NCI-H1048 (cell line): ENCODE results near the gene QTRT2.

Experiments used
- DNase-seq: peaks from one replicate; lab custom pipeline; 2025; lab: John Stamatoyannopoulos, UW

QTRT2 gene

GRCh38 chr3:114078126-114078525, 21.6 kb downstream of the QTRT2 start:
- DNase-seq = no peak

DNA sequence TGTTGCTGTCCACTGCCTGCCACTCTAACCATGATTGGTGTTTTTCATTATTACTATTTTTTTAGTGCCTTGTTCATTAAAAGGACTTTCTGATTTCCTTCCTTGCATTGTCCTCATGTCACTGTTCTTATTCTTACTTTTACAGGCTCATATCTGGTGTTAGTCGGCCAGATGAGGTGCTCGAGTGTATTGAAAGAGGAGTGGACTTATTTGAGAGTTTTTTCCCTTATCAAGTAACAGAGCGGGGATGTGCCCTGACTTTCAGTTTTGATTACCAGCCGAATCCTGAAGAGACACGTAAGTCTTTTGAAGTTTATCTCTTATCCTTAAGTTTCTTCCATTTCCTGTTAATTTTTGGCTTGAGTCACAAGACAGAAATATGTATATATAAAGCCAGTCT, 23.2 kb downstream of the QTRT2 start:
- no peak for DNase-seq

GRCh38 chr3:114080201-114080600, 23.7 kb downstream of the QTRT2 start:
- DNase-seq = no peak

DNA sequence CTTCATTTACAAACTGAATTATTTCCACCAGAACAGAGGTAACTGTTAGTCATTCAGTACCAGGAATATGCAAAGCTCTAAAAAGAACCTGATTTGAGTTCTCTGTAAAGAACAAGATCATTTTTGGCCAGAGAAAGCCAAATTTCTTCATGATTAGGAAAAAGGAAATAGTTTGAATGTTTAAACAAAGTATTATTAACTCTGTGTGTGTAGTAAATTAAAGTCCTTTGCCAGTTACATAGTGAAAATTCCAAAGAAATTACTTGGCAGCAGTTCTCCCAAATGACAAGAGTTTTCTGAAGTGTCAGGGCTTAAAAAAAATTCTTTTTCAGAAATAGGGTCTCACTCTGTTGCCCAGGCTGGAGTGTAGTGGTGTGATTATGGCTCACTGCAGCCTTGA, 24.5 kb downstream of the QTRT2 start:
- no peak for DNase-seq

GRCh38 chr3:114083112-114083511, 26.6 kb downstream of the QTRT2 start:
- no peak for DNase-seq

DNA sequence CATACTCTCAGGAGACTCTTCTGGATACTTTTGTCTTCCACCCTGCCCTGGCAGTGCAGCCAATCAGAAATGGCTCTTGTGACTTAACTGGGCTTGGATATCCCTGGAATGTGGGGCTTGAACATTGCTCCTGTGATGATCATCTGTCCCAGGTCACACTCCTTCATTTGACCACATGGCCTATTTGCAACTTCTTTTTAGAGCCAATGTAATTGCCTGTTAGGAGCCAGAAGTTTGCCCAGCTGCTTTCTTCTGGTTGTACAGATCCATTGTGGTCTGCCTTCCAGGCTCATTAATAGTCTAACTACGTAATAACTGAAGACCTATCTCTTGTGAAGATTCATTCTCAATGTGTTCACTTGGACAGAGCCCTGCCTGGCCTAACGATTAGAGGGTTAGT, 29.8 kb downstream of the QTRT2 start:
- DNase-seq = no peak

DNA sequence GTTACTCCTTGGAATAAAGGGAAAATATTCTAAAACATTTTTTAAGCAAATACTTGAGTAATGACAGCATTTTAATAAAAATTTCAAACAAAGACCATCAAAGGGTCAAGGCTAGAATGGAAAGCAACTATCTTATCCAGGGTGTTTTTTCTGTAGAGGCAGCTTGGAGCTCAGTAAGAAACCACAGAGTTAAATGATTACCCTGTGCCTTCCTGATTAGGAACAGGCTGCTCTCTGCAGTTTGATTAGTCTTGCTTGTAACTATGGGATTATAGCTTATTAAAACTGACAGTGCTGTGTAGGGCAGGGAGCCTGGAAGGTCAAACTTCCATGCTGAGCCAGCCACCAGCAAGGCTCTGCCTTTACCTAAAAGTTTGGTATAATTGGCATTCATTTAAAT, 33.1 kb downstream of the QTRT2 start:
- DNase-seq = no peak

DNA sequence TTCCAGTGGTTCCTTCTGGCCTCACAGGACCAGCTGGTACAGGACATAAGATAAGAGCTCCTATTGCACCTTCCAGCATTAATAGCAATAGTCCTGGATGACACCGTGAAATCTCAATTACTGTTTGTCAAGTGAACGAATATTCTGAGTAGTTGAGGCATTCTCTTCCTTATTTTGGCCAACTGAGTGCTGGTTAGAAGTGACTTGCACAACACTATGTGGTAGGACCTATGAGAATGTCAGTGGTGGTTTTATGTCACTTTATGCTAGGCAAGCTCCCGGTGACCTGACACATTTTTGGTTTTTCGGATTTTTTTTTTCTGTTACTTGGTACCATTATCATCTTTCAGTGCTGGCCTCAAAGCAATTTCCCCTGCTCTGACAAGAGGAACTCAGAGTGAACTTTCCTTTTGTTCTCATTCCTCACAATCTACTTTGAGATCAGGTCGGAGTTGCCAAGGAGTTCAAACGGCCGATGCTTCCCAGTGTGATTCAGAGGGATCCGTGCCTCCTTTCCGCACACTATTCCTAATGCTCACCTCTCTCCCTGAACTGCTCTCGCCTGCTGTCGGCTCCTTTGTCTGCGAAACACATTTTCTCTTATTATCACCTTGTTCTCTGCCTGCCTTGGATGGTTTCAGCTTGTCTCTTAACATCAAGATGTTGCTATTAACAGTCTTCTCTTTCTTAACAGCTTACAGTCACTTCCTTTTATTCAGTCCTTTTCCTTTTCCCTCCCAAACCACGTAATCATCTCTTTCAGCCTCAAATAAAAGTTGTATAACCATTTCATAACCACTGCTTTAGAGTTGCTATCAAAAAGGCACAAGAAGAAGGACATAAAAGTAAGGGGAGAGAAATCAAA, 35.8 kb downstream of the QTRT2 start:
- no peak for DNase-seq

DNA sequence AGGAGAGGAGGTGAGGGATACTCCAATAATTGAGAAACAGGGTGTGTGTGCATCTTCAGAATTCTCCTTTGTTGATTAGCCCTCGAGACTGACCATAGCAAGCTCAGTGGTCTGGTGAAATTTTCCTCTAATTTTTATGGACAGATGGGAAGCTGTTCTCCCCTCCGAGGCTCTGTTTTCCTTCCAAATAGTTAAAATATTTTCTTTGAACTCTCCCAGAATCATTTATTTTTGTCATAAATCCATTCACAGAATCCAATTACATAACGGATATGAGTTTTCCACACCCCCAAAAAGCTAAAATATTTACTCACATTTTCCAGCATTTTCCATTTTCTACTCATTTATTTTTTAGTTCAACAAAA, 36.5 kb downstream of the QTRT2 start:
- no peak for DNase-seq

GRCh38 chr3:114093596-114093995, 37.1 kb downstream of the QTRT2 start:
- no peak for DNase-seq

DNA sequence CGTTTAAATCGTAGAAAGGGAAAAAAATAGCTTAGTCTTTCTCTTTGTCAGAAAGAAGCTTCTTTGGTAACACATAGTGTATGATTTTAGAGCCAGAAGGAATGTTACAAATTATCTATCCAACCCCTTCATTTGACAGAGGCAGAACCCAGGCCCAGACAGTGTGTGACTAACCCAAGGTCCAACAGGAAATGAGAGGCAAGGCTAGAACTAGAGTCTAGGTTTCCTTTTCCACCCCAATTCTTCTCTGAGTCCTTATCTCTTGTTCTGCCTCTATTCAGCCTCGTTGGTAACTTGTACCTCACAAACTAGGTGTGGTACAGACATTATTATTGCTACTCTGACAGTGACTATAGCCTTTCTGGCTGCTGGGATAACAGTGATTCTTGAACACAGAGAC, 39.3 kb downstream of the QTRT2 start:
- DNase-seq = no peak

GRCh38 chr3:114101101-114101500, 44.6 kb downstream of the QTRT2 start:
- DNase-seq = no peak

GRCh38 chr3:114103181-114103580, 46.6 kb downstream of the QTRT2 start:
- DNase-seq = no peak

- no peak for DNase-seq
These were observed 47.3 kb downstream of the QTRT2 start for GRCh38 chr3:114103858-114104257.

- DNase-seq = no peak
These were observed 47.9 kb downstream of the QTRT2 start for GRCh38 chr3:114104414-114104813.

GRCh38 chr3:114108137-114108536, 51.6 kb downstream of the QTRT2 start:
- DNase-seq = no peak

GRCh38 chr3:114110439-114110838, 53.9 kb downstream of the QTRT2 start:
- DNase-seq = no peak

- DNase-seq = no peak
These were observed 54.7 kb downstream of the QTRT2 start for GRCh38 chr3:114111060-114111770.

- DNase-seq = no peak
These were observed 56.2 kb downstream of the QTRT2 start for GRCh38 chr3:114112696-114113095.

- DNase-seq = no peak
These were observed 58.2 kb downstream of the QTRT2 start for GRCh38 chr3:114114719-114115118.

DNA sequence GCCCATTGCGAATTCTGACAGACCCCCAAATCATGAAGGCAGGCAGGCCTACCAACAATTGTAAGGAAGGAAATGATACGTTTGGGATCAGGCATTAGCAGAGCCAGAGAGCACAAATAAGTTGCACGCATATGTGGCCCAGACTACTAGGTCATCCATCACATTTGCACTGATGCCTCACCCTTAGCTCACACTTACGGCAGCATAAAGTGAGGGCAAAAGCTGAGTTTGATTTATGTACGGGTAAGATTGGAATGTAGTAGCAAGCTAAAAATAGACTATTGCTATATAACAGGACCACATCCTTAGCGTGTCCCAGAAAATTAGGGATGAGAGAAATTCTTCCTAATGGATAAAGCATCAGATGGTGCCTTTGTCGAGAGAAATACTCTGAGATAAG, 58.6 kb downstream of the QTRT2 start:
- no peak for DNase-seq

DNA sequence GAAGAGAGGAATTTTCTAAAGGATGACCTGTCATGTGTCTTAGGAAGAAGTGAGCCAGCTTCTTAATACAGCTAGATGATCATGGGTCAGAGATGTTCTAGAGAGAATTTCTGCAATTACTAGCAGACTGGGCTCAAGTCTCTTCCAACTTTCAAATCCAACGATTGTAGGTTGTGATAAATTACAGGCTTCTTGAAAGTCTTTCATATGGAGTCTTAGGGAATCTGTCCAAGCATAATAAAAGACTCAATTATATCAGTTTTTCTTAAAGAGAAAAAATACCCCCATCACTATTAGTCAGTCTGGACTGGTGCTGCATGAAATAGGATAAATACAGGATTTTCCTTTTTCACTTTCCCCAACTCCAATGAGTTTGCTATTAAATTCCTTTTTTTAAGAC, 63.2 kb downstream of the QTRT2 start:
- no peak for DNase-seq

DNA sequence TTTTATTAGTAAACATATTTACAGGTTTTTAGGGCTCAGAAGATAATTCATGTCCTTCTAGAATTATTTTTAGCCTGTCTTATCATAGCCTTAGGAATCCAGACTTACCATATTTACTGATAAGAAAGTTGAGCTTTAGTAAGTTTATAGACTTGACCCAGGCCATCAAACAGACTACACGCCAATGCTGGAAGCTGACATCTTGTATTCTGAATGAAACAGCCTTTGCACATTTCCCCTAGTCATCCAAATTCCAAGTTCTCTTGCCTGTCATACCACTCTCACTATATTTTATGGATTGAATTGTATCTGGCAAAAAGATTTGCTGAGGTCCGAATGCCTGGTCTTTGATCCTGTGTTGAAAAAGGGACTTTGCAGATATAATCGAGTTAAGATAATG, 63.7 kb downstream of the QTRT2 start:
- no peak for DNase-seq
